GM18502 (cell line): Measurements from ENCODE around the gene DNAJB5.
"Not testable (repeated sequence)": the region's sequence is repeated elsewhere in the genome, so short reads cannot be mapped to it uniquely, and the experiment has no call there.

Experiments used
- ATAC-seq: cut with Tn5 transposase; IDR thresholded peaks from one replicate; pipeline ENCODE4 v1.9.1; 2021; ENCODE audit warnings: mild to moderate bottlenecking; ENCODE audit not compliant: unreplicated experiment, poor library complexity

Gene DNAJB5

GRCh38 chr9:34998266-34998665 lies 8.7 kb downstream of the DNAJB5 start:
- no peak for ATAC-seq

GRCh38 chr9:34999576-34999975 lies 10.0 kb downstream of the DNAJB5 start:
- ATAC-seq = no peak

- ATAC-seq = no peak
Observed at GRCh38 chr9:35000535-35001284, 11.2 kb downstream of the DNAJB5 start.

DNA sequence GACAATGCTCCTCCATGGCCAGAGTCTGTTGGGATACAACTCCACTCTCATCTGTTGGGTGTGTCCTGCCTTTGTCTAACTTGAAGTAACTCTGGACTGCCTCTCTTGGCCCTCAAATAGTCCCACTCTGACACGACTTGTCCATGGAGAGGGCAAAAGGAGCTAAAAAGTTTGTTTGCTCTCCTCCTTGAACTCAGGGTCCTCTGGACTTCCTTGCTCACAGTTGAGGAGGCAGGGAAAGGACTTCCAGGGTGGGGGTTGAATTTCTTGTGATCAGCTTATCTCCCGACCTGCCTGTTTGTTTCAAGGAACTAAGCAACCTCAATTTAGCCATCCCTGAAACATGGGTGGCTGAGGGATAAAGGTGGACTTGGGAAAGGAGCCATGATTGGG lies 11.7 kb downstream of the DNAJB5 start:
- no peak for ATAC-seq

GRCh38 chr9:35001803-35002502 lies 12.4 kb downstream of the DNAJB5 start:
- ATAC-seq = no peak

DNA sequence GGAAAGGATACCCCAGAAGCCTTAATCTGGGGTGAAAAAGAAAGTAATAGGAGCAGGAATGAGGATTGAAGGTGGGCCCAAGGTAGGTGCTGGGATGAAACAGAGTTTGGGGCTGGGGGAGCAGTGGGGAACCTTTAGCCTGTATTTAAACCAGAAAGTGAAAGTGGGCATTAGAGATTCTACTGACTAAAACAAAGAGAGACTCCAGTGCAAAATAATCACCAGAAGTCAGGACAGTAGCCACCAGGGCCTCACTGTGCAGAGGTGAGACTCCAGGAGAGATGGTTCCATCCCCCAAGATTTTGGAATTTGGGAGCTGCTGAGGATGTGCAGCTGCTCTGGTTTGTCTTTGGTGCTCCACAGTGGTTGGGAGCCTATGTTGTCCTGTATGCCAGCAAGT lies 13.1 kb downstream of the DNAJB5 start:
- ATAC-seq = no peak

GRCh38 chr9:35004299-35004698 lies 14.8 kb downstream of the DNAJB5 start:
- not testable (repeated sequence) for ATAC-seq

DNA sequence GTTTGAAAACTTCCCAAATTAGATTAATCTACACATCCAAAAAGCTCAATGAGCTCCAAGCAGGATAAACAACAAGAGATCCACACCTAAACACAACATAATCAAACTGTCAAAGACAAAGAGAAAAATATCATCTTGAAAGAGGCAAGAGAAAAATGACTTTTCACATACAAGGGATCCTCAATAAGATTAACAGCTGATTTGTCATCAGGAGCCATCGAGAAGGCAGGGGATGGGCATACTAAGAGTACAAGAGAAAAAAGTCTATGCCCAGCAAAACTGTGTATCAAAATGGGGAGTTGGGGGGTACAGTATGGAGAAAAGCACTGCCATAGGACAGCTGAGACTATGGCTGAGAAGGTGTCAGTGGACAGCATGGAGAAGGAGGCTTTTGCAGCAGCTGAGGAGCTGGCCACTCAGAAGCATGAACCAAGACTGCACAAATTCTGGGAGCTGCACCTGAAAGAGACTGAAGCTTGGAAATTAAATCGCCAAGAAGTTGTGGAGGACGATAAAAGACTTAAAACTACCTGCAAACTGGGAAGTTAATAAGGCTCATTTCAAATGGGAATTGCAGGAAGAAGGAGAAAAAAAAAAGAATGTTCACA lies 20.9 kb downstream of the DNAJB5 start:
- no peak for ATAC-seq

DNA sequence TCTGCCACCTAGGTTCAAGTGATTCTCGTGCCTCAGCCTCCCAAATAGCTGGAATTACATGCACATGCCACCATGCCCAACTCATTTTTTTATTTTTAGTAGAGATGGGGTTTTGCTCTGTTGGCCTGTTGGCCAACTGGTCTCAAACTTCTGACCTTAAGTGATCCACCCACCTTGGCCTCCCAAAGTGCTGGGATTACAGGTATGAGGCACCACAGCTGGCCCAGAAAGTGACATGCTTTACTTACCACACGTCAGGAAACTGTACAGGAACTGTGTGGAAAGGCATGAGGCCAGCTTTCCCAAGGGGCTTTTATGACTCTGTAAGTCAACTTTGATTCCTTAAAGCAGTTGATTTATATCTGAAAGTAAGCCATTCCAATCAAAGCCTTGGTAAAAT lies 25.0 kb downstream of the DNAJB5 start:
- no peak for ATAC-seq

DNA sequence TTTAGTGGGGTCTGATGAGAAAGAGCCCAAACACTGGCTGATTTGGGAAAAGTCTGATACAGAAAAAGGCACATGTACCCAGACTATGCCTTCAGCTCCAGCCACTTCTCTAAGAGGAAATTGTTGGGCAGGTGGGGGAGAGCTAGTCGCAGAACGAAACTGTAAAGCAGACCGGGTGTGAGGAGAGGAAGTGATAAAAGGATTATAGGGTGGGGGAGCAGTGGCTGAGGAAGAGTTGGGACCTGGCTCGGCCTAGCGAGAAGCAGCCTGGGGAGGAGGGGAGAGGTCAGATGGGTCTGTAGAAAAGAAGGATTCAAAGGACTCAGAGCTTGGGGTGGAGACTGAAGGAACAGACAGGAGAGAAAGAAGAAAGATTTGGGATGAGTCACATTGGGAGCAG lies 33.9 kb downstream of the DNAJB5 start:
- ATAC-seq = not testable (repeated sequence)

- ATAC-seq = no peak
Observed at GRCh38 chr9:35026671-35027070, 37.1 kb downstream of the DNAJB5 start.

DNA sequence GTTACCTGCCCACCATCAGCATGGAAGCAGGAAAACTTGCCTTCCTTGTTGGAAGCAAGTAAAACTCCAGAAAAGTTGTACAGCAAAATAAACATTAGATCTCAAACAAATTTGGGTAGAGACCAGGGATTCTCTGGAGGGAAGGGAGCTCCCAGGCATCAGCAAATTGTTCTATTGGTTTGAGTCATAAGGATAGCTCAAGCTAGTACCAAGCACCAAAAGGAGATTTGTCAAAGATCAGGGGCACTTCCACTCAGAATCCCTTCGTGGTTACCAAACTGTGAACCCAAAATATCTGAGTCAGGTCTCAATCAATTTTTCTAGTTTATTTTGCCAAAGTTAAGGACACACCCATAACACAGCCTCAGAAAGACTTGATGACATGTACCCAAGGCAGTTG lies 37.8 kb downstream of the DNAJB5 start:
- no peak for ATAC-seq

- no peak for ATAC-seq
Observed at GRCh38 chr9:35027860-35028259, 38.3 kb downstream of the DNAJB5 start.

GRCh38 chr9:35028341-35028740 lies 38.8 kb downstream of the DNAJB5 start:
- no peak for ATAC-seq

DNA sequence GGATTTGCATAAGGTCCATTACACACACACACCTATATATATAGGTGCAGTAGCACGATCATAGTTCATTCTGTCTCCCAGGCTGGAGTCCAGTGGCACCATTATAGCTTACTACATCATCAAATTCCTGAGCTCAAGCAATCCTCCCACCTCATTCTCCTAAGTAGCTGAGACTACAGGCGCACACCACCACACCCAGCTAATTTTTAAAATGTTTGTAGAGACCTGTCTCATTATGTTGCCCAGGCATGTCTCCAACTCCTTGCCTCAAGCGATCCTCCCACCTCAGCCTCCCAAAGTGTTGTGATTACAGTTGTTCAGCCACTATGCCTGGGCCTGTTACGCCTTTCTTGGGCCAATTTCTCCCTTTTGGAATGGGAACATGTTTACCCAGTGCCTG lies 39.7 kb downstream of the DNAJB5 start:
- ATAC-seq = no peak

- no peak for ATAC-seq
Observed at GRCh38 chr9:35029852-35030251, 40.3 kb downstream of the DNAJB5 start.

GRCh38 chr9:35033101-35033500 lies 43.6 kb downstream of the DNAJB5 start:
- ATAC-seq = no peak

DNA sequence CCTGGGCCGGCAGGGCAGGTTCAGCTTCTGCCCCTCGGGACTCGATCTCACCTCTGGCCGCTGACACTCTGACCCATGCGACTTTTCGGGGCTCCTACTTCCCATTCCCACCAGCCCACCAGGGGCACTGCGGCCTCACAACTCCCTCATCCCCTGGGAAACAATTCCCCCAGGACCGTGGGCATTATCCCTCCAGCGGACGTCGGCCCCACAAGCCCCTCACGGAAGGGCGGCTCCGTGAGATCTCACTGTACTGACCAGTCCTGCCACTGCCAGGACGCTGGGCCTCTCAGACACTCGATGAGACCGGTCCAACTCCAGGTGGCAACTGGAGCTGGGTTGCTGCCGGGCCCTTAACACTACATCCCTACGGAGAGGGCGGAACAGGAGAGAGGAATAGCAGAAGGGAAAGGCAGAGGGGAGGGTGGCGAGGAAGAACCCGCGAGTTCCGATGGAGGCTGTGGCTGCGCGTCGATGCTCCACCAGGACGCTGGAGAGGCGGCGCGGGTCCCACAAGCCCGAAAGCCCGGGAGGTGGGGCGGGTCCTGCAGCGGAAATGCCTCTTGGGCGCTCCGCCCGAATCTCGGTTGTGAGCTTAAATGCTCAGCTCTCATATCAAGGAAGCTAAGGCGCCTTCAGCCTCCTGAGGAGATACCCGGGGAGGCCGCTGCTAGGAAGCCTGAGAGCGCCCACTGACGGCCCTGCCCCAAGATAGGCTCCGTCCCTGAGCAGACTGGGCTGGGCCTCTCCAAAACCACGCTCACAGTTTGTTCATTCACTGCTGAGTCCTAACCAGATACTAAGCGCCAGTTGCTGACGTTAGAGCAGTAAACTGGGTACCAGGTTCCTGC lies 46.5 kb downstream of the DNAJB5 start:
- no peak for ATAC-seq

- ATAC-seq = no peak
Observed at GRCh38 chr9:35042081-35042604, 52.6 kb downstream of the DNAJB5 start.

DNA sequence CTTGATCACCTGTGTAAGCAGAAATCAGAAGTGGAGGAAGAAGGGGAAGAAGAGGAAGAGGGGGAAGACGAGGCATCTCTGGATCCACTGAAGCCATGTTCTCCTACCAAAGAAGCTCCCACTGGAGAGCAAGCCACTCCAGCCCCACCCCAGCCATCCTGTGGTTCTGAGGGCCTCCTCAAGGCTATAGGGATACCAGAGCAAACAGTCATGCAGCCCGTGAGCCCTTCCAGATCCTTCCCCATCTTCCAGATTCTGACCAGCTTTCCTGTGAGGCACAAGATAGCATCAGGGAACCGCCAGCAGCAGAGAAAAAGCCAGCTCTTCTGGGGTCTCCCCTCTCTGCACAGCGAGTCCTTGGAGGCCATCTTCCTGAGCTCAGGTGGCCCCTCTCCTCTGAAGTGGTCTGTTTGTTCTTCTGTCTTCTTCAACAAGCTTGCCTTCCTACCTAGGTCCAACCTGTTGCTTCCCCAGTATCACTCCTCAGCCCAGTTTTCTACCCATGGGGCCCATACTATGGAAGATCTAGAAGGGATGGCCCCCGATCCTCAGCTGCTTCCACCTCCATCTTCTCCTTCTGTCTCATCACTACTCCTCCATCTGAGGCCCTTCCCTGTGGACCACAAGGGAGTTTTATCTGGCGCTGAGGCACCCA lies 53.5 kb downstream of the DNAJB5 start:
- ATAC-seq = no peak
